ENCODE measurements around the gene VAPB. TPM values are rescaled to one million over a fixed set of nuclear protein-coding genes. Genes with fewer than 3 reads are reported as not detected.

Gene VAPB
- total RNA-seq, 1 experiment from 2014 or later, result 65.1 TPM

DNA sequence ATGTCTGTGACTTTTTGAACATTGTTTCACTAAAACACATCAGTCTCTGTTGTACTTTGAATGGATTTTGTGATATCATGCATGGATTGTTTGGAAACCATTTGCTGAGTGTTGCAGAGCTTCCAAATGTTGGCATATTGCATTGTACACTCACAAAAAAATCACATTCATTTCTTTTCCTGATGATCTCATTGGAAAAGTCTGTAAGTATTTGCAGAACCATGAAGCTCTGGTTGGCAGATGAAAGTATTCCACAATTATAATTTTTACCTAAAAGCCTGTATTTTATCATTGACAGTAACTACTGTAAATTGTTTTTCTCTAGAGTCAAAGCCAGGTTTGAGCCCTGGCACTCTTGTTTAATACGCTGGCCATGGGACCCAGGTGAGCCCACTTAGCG is 42.1 kb downstream of the VAPB start:
- Histone ChIP-seq H4K20me1 (ENCODE audit: control insufficient read depth, insufficient read depth, insufficient read length) (no peaks in the 10 kb centered on the region), H3K4ac (ENCODE audit: low read depth, low read length) (no peak overlapping the region), H4K8ac (replicated peaks; ENCODE audit: insufficient read length, low read depth, low read length) (no peak overlapping the region), H3K23me2 (ENCODE audit: insufficient read length, low read depth, low read length, poor library complexity, severe bottlenecking) (no peaks in the 10 kb centered on the region), H3K9ac (ENCODE audit: extremely low read depth, insufficient read length, low read length) (no peak overlapping the region), H2BK20ac (ENCODE audit: low read depth, low read length, poor library complexity, severe bottlenecking) (no peak overlapping the region), H3K79me1 (ENCODE audit: insufficient read depth, low read depth, low read length, poor library complexity, severe bottlenecking) (peaks cover 3% of the 10 kb centered on the region), H2BK12ac (ENCODE audit: insufficient read length, low read depth, low read length) (no peak overlapping the region), H3K9me3 (ENCODE audit: control insufficient read depth, low read depth, low read length) (no peaks in the 10 kb centered on the region), H2BK5ac (ENCODE audit: insufficient read length, low read length) (no peak overlapping the region), H3K27ac (ENCODE audit: insufficient read length, low read depth, low read length) (no peak overlapping the region), H3K27me3 (ENCODE audit: insufficient read depth, low read length) (no peaks in the 10 kb centered on the region), H3K4me1 (ENCODE audit: insufficient read depth, low read length) (peaks cover 11% of the 10 kb centered on the region; the same call in 1 of the 2 replicates), H2AK5ac (ENCODE audit: insufficient read length, low read length) (no peak overlapping the region), H4K91ac (ENCODE audit: insufficient read length, low read depth, low read length) (no peak overlapping the region), H2AFZ (ENCODE audit: low read length) (no peak overlapping the region), H4K5ac (ENCODE audit: insufficient read length, low read depth, low read length) (no peak overlapping the region), H2BK120ac (ENCODE audit: low read depth, low read length, poor library complexity, severe bottlenecking) (no peak overlapping the region), H3K56ac (ENCODE audit: insufficient read length, low read depth, low read length) (no peak overlapping the region), H2BK15ac (ENCODE audit: low read depth, low read length) (no peak overlapping the region), H3K79me2 (ENCODE audit: insufficient read depth, low read length) (peaks cover 12% of the 10 kb centered on the region; the same call in 1 of the 2 replicates), H3K4me2 (ENCODE audit: insufficient read depth, insufficient read length, low read length) (no peak overlapping the region), H3T11ph (ENCODE audit: low read length) (no peak overlapping the region), H3K14ac (ENCODE audit: insufficient read depth, low read length) (no peak overlapping the region), H3K23ac (ENCODE audit: insufficient read length, low read depth, low read length) (no peak overlapping the region), H3K18ac (ENCODE audit: insufficient read length, low read depth, low read length) (no peak overlapping the region)
- H3K27ac Mint-ChIP-seq, result no peak overlapping the region
- H3K4me1 Mint-ChIP-seq, result peaks cover 37% of the 10 kb centered on the region in 2 experiments
- no peaks in the 10 kb centered on the region for H3K27me3 Mint-ChIP-seq (ENCODE audit: low read depth)
- H3K36me3 Mint-ChIP-seq (ENCODE audit: insufficient read depth in 1 of 3, low read depth in 3 of 3), result peaks cover 7 to 22% (median 11%) of the 10 kb centered on the region in 3 experiments; a peak in 5 of 7 replicates
- no peak for DNase-seq
- H3K9me3 Mint-ChIP-seq, result no peaks in the 10 kb centered on the region
- no CpG with 5 or more reads among the region's 2 CpGs for WGBS (ENCODE audit: extremely low coverage, insufficient read length, low lambda C conversion rate)
- H3K4me3 Mint-ChIP-seq, result no peak overlapping the region
- TF ChIP-seq, protein P1, sequence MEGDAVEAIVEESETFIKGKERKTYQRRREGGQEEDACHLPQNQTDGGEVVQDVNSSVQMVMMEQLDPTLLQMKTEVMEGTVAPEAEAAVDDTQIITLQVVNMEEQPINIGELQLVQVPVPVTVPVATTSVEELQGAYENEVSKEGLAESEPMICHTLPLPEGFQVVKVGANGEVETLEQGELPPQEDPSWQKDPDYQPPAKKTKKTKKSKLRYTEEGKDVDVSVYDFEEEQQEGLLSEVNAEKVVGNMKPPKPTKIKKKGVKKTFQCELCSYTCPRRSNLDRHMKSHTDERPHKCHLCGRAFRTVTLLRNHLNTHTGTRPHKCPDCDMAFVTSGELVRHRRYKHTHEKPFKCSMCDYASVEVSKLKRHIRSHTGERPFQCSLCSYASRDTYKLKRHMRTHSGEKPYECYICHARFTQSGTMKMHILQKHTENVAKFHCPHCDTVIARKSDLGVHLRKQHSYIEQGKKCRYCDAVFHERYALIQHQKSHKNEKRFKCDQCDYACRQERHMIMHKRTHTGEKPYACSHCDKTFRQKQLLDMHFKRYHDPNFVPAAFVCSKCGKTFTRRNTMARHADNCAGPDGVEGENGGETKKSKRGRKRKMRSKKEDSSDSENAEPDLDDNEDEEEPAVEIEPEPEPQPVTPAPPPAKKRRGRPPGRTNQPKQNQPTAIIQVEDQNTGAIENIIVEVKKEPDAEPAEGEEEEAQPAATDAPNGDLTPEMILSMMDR (conservative IDR thresholded peaks at IDR 0.05), result no peak
